Type B pancreatic cell (in vitro differentiated cells): Measurements from ENCODE around the gene STAM. TPM values are rescaled to one million over a fixed set of nuclear protein-coding genes. Genes with fewer than 3 reads are reported as not detected.

Source experiments
- DNase-seq: peaks from one replicate; pipeline ENCODE4 v3.0.0; 2021; ENCODE audit warnings: mixed read lengths; ENCODE audit not compliant: unreplicated experiment; ENCODE audit errors: extremely low spot score
- H3K27ac Mint-ChIP-seq: 2 replicates; pipeline ENCODE4 v1.8.0; 2021; ENCODE audit warnings: mild to moderate bottlenecking, mixed read lengths
- H3K27me3 Mint-ChIP-seq: 2 replicates; pipeline ENCODE4 v1.8.0; 2021; ENCODE audit warnings: mixed read lengths
- H3K36me3 Mint-ChIP-seq: 2 replicates; pipeline ENCODE4 v1.8.0; 2021; ENCODE audit warnings: mixed read lengths
- H3K4me1 Mint-ChIP-seq: one replicate; pipeline ENCODE4 v1.8.0; 2021; ENCODE audit warnings: mixed read lengths; ENCODE audit not compliant: unreplicated experiment
- H3K4me3 Mint-ChIP-seq: 2 replicates; pipeline ENCODE4 v1.8.0; 2021; ENCODE audit warnings: mild to moderate bottlenecking, mixed read lengths
- H3K9me3 Mint-ChIP-seq: 2 replicates; pipeline ENCODE4 v1.8.0; 2021; ENCODE audit warnings: mixed read lengths
- total RNA-seq: library from RNA; stranded (reverse); gene quantifications from 2 replicates; pipeline ENCODE4 v1.2.1, GENCODE V29; 2021; ENCODE audit warnings: low replicate concordance
- TF ChIP-seq, protein P1 (sequence below): fragments of 200-600 bp; sonication (generic); conservative IDR thresholded peaks from 2 replicates; pipeline ENCODE4 v1.5.0; 2021; ENCODE audit warnings: antibody characterized with exemption, mild to moderate bottlenecking

Gene STAM
- total RNA-seq, 1 donor from 2014 or later = 26.3 TPM

DNA sequence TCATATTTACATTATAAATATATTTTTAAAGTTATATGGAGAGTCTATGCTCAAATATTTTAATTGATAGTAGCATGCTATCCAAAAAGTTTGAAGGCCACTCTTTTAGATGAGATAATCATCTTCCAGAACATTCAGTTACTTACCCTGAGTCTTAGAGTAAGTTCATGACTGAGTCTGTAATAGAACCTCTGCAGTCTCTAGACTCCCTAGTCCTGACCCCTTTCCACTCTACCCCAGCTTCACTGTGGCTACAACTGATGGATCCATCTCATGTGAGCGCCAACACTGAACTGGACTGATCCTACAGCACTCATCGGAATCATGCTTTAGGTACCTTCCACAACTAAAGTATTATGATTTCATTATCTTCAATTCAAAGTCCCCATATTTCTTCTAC lies 36.9 kb upstream of the STAM start:
- Mint-ChIP-seq H3K4me3 (no peak overlapping the region), H3K36me3 (no peaks in the 10 kb centered on the region), H3K4me1 (peaks cover 5% of the 10 kb centered on the region), H3K27ac (no peak overlapping the region), H3K9me3 (no peaks in the 10 kb centered on the region), H3K27me3 (peaks cover 5% of the 10 kb centered on the region)
- TF ChIP-seq, protein P1, sequence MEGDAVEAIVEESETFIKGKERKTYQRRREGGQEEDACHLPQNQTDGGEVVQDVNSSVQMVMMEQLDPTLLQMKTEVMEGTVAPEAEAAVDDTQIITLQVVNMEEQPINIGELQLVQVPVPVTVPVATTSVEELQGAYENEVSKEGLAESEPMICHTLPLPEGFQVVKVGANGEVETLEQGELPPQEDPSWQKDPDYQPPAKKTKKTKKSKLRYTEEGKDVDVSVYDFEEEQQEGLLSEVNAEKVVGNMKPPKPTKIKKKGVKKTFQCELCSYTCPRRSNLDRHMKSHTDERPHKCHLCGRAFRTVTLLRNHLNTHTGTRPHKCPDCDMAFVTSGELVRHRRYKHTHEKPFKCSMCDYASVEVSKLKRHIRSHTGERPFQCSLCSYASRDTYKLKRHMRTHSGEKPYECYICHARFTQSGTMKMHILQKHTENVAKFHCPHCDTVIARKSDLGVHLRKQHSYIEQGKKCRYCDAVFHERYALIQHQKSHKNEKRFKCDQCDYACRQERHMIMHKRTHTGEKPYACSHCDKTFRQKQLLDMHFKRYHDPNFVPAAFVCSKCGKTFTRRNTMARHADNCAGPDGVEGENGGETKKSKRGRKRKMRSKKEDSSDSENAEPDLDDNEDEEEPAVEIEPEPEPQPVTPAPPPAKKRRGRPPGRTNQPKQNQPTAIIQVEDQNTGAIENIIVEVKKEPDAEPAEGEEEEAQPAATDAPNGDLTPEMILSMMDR = no peak
- no peak for DNase-seq

DNA sequence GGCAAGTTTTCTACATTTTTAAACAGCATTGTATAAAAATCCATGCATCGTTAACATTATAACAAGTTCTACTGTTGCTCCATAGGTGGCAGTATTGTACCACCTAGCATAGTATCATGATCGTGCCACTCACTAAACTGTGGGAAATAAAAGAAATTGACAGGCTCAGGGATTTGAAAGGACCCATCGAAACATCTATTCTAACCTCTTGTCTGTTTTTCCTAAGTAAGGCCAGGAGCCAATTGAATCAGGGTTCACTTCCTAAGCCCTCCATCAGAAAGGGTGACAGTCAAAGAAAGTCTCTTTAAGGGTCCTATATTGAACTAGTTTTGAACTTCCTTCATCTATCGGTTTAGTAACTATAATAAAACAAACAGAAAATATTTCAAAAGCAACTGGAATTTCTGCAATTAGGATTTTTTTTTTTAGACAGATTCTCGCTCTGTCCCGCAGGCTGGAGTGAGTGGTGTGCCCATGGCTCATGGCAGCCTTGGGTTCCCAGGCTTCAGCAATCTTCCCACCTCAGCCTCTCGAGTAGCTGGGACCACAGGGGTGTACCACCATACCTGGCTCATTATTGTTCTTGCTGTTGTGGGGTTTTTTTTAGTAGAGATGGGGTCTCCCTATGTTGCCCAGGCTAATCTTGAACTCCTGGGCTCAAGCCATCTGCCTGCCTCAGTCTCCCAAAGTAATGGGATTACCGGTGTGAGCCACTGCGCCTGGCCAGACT lies 36.2 kb upstream of the STAM start:
- TF ChIP-seq, protein P1 = peak; percentile 95
- peaks cover 5% of the 10 kb centered on the region for H3K4me1 Mint-ChIP-seq
- H3K27ac Mint-ChIP-seq = no peak overlapping the region
- H3K27me3 Mint-ChIP-seq = peaks cover 5% of the 10 kb centered on the region
- DNase-seq = no peak
- H3K36me3 Mint-ChIP-seq = no peaks in the 10 kb centered on the region
- no peaks in the 10 kb centered on the region for H3K9me3 Mint-ChIP-seq
- H3K4me3 Mint-ChIP-seq = no peak overlapping the region

DNA sequence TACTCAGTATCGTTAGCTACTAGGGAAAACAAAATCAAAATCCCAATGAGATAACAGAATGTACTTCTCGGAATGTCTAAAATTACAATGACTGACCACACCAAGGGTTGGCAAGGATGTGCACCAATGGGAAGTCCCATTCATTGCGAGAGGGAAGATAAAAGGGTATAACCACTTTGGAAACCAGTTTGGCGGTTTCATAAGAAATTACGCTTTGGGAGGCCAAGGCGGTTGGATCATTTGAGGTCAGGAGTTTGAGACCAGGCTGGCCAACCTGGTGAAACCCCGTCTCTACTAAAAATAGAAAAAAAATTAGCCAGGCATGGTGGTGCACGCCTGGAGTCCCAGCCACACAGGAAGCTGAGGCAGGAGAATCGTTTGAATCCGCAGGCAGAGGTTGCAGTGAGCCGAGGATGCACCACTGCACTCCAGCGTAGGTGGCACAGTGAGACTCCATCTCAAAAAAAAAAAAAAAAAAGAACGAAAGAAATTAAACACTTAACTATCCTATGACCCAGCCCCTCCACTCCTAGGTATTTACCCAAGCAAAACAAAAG lies 34.4 kb upstream of the STAM start:
- TF ChIP-seq, protein P1 = no peak
- Mint-ChIP-seq H3K27ac (no peak overlapping the region), H3K27me3 (peaks cover 5% of the 10 kb centered on the region), H3K4me1 (peaks cover 5% of the 10 kb centered on the region), H3K36me3 (no peaks in the 10 kb centered on the region), H3K4me3 (no peak overlapping the region), H3K9me3 (no peaks in the 10 kb centered on the region)
- DNase-seq = no peak

DNA sequence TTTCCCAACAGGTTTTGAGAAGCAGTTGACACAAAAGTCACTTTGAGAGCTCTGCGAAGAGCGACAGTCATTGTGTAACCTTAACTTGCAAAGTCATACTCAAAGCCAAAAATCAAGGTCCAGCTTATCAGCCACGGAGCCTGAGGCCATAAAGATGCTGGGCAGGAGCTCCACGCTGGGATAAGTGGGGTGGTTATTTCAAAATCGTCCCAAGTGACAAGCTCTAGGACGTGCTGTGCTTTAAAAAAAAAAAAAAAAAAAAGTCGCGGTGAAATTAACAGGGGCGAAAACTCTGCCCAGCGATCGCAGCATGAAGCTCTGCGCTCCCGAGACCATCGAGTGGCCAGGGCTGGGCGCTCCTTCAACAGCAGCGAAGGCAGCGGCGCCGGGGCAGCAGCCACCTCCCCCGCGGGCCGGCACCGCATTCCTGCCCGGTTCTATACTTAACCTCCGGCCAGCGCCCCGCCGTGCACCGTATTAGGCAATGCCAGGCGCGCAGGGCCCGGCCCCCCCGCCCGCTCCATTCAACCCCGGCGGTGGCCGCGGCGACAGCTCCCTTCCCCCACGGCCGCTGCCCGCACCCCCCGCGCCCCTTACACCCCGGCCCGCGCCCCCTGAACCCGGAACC lies 27.4 kb upstream of the STAM start:
- TF ChIP-seq, protein P1 = no peak
- no peak overlapping the region for H3K27ac Mint-ChIP-seq
- peak; percentile 71 for DNase-seq

DNA sequence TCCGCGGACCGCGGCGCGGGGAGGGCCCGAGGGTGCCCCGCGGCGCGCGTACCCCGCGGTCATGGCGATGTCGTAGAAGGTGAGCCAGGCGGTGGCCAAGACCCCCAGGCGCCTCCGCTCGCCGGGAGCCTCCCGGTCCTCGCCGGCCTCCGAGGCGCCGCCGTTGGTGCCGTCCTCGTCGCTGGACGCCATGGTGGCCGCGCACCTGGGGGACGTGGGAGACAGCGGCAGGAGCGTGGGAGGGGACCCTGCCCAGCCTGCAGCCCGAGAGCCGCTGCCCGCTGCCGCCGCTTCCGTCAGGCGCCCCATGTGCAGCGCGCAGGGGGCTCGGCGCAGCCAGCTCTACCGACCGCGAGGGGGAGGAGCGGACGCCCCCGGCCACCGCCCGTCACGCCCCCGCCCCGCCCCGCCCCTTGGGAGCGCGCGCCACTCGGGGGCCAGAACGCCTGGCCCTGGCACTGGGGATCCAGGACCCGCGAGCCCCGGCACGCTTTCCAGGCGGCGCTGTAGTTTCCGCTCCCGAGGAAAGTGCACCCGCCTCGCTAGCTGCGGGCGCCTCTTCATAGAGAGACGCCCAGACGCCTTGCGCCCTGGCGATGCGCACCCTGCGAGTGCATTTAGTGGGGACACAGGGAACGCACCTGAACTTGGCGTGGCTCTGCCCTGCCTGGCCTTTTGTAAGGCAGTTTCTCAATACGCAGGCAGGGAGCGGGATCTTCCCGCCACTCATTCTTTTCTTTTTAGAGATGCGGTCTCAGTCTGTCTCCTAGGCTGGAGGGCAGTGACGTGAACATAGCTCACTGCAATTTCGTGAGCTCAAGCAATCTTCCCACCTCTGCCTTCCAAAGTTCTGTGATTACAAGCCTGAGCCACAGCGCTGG lies 26.7 kb upstream of the STAM start, which contains the start of gene HACD1:
Gene HACD1 (minus strand): TSS at position 344 of the 881 bp plus-strand sequence. CDS start 35 bp downstream, at position 309.
- Mint-ChIP-seq H3K4me1 (peaks cover 4% of the 10 kb centered on the region), H3K4me3 (peak within 1 kb of the TSS; percentile 95), H3K27me3 (peaks cover 12% of the 10 kb centered on the region), H3K9me3 (no peaks in the 10 kb centered on the region), H3K27ac (peak within 1 kb of the TSS; percentile 95), H3K36me3 (no peaks in the 10 kb centered on the region)
- TF ChIP-seq, protein P1 = peak; percentile 42
- peak; percentile 77 for DNase-seq

More for the DNA sequence above, 27.4 kb upstream of the STAM start:
- peaks cover 8% of the 10 kb centered on the region for H3K27me3 Mint-ChIP-seq
- peak overlapping the region; percentile 76 for H3K4me3 Mint-ChIP-seq
- peaks cover 4% of the 10 kb centered on the region for H3K4me1 Mint-ChIP-seq
- no peaks in the 10 kb centered on the region for H3K36me3 Mint-ChIP-seq
- H3K9me3 Mint-ChIP-seq = no peaks in the 10 kb centered on the region
